ENCODE results near the gene BCL2L2.

BCL2L2 gene

GRCh38 chr14:23352506-23353432, 46.1 kb downstream of the BCL2L2 start, which contains the start of gene SLC22A17:
Gene SLC22A17 (minus strand): TSS chr14:23352887.
- in situ Hi-C loops (cut with HindIII; ENCODE audit: low sequenced_read_pairs) = no loop called here

DNA sequence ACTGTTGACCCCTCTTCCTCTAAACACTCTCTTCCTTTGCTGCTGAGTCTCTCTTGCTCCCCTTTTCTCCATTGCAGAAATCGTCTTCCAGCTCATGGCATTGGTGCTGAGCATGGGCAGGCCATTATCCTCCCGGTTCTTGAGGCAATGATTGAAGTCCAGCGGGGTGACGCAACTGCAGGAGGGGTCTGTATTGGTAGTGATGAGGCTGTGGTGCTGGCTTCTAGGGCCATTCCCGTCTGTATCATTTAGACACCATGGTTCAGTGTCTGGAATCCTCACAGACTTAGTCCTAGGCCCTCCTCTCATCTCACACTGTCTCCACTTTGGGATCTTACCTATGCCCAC, 46.8 kb downstream of the BCL2L2 start:
- in situ Hi-C loops (cut with HindIII; ENCODE audit: low sequenced_read_pairs) = no loop called here

GRCh38 chr14:23354990-23355389, 48.4 kb downstream of the BCL2L2 start:
- in situ Hi-C loops (cut with HindIII; ENCODE audit: low sequenced_read_pairs) = no loop called here

GRCh38 chr14:23355871-23356435, 49.3 kb downstream of the BCL2L2 start:
- in situ Hi-C loops (cut with HindIII; ENCODE audit: low sequenced_read_pairs) = no loop called here

DNA sequence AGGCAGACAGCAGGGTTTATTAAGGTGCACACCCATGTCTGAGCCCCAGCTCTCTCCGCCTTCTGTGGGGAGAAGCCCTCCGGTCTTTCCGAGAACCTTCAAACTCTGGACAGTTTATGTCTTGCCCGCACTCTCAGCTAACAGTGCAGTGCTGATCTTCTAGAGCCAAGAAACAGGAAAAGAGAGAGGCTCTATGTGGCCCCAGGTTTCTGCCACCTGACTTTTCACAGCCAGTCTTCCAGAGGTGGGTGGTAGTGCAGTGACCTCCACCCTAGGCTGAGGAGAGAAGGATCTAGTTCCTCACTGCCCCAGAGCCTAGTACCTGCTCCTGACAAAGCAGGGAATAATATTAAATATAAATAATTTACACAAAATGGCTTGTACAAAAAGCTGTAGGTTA, 50.0 kb downstream of the BCL2L2 start:
- in situ Hi-C loops (cut with HindIII; ENCODE audit: low sequenced_read_pairs) = no loop called here

GRCh38 chr14:23357261-23357660, 50.6 kb downstream of the BCL2L2 start:
- in situ Hi-C loops (cut with HindIII; ENCODE audit: low sequenced_read_pairs) = no loop called here

GRCh38 chr14:23358042-23358441, 51.4 kb downstream of the BCL2L2 start:
- in situ Hi-C loops (cut with HindIII; ENCODE audit: low sequenced_read_pairs) = no loop called here

DNA sequence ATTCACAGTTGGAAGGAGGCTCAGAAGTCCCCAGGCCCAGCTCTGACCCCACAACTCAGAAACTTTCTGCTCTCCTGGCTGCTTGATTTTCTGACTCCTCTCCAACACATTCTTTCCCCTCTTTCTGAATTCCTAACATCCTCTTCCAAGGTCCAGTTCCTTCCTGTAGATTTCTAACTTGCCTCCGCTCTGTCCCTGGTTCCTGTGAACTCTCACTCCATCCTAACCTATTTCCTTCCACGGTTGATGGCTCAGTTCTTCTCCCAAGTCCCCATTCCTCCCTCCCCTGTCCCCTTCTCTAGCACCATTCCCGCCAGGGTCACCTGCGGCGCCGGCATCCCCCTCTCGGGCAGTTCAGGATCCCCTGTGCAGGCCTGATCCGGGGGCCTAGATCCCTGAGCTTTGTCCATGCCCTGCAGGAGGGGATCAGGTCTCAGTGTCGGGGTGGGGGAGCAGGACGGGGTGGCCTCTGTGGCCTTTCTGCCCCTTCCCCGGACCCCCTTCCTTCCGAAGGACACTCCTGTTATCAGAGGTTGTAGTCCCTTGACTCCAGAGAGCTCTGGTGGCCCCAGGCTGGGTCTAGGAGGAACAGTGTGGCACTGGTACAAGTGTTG, 52.0 kb downstream of the BCL2L2 start:
- in situ Hi-C loops (cut with HindIII; ENCODE audit: low sequenced_read_pairs) = no loop called here

- in situ Hi-C loops (cut with HindIII; ENCODE audit: low sequenced_read_pairs) = no loop called here
Observed at GRCh38 chr14:23359167-23359626, 52.6 kb downstream of the BCL2L2 start.

DNA sequence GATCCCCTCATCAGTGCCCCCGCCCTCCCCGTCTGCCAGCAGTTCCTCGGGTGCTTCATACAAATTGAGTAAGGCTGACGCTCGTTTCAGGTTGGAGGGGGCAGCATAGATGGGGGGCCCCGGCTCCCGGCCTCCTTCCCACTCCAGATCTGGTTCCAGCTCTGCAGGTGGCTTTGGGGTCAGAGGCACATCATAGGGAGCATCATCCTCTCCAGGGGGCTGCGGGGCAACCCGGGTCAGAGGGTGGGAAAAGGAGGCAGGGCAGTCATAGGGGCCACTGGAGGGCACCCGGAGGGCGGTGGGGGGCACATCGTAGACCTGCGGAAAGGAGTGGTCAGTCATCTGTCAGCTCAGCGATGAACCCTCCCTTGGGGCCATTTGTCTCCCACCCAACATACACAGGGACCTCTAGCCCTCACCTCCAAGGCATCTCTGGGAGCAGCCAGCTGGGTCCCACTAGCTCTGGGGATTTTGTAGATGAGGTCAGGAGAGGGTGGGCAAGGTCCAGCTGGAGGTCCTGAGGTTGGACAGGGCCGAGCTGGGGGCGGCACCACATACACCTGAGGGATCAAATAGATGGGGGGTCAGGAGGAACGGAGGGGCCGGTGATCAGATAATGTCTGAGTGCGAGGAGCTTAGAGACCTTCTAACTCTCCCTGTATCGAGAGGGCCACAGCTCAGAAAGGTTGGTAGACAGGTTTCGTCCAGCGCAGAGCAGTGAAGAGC, 53.3 kb downstream of the BCL2L2 start:
- in situ Hi-C loops (cut with HindIII; ENCODE audit: low sequenced_read_pairs) = no loop called here

DNA sequence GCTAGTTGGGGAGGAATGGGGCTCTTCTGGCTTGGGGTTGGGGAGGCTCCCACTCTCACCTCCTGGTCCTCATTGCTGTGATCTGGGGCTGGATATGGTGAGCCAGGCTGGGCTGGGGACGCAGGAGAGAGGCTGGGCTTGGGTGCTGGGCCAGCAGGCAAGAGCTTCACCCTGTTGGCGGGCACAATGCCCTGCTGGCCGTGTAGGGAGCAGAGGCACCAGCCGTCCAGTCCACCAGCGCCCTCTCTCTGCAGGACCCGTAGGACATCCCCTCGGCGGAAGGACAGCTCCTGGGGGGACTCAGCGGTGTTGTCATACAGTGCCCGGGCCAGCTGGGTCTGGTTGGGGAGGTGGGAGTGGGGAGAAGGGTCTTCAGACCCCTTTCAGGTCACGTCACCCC, 53.9 kb downstream of the BCL2L2 start:
- in situ Hi-C loops (cut with HindIII; ENCODE audit: low sequenced_read_pairs) = no loop called here

DNA sequence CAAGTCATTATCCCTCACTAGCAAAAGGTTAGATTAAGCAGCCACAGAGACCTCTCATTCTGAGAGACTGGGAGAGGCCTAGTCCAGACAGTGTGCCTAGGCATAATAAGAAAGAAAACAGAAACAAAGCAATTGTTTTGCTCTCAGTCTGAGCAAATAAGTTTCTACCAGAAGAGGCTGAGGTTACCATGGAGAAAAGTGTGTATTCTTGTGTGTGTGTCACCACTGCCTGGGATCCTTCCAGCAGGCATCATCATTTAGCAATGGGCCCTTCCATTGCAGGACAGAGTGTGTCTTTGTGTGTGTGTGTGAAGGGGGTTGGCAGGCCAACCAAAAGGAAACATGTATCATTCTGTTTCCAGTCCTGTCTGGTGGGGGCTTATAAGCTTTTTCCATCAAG, 54.7 kb downstream of the BCL2L2 start:
- in situ Hi-C loops (cut with HindIII; ENCODE audit: low sequenced_read_pairs) = no loop called here
